NT2/D1 (cell line): Measurements from ENCODE around the gene SPOCK2.

Experiments used
- SUZ12 ChIP-seq: IDR thresholded peaks from 2 replicates; pipeline ENCODE4 v1.6.1; 2011; ENCODE audit not compliant: insufficient read length, insufficient read depth; ENCODE audit errors: extremely low read depth
- YY1 ChIP-seq: IDR thresholded peaks from 2 replicates; pipeline ENCODE4 v1.6.1; 2011; ENCODE audit not compliant: insufficient read length, insufficient read depth
- ZNF274 ChIP-seq: IDR thresholded peaks from 2 replicates; pipeline ENCODE4 v1.6.1; 2011; ENCODE audit warnings: mild to moderate bottlenecking, low read depth, low read length

DNA sequence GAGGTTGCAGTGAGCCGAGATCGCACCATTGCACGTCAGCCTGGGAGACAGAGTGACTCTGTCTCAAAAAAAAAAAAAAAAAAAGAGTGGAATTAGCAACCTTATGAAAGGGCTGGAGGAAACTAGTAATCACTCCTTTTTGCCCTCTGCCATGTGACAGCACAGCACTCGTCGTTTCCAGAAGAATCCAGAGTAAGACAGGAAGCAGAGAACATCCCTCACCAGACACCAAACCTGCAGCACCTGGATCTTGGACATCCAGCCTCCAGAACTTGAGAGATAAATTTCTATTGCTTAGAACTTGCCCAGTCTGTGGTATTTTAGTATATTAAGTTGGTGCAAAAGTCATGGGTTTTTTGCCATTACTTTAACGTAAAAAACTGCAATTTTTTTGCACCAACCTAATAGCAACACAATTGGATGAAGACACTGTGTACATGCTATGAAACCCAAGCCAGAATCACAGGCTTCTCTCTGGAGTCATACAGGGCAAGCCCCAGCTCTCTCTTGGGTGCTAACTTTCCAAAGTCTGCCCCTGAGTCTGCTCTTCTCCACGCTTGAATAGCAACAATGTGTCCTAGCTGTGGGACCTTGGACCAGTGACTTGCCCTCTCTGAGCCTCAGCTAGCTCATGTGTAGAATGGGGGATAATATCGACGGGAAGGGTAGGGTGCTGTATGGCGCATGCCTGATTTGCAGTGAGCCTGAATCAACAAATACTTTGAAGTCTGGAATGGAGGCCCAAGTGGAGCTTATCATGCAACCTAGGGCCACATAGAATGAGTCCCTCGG, 69.1 kb downstream of the SPOCK2 start:
- no peak for TF ChIP-seq ZNF274
- TF ChIP-seq SUZ12: no peak
- no peak for TF ChIP-seq YY1
